Endothelial cell of umbilical vein (primary cell): ENCODE results near the gene ATXN3L. TPM values are rescaled to one million over a fixed set of nuclear protein-coding genes. Genes with fewer than 3 reads are reported as not detected.

Source experiments
- BruUV-seq: library from RNA; stranded (reverse); fragments of 400-500 nt; replicated peaks from 2 replicates; lab custom pipeline; 2021; lab: Mats Ljungman, UMichigan
- CTCF ChIA-PET: fragments of 300-600, 350-600 bp; sonication (Branson Sonifier 250); formaldehyde crosslinking; loops from one replicate; lab custom pipeline; 2021; ENCODE audit warnings: antibody characterized with exemption, inconsistent platforms; lab: Charles Lee
- POLR2A ChIA-PET: fragments of 300-600, 350-600 bp; sonication (Branson Sonifier 250); formaldehyde crosslinking; loops from one replicate; lab custom pipeline; 2021; ENCODE audit warnings: antibody characterized with exemption, inconsistent platforms; lab: Charles Lee
- DNase-seq: peaks from one replicate; pipeline ENCODE4 v3.0.0-alpha.2; 2011; ENCODE audit warnings: low read depth, low spot score
- FAIRE-seq: peaks from 2 replicates; lab custom pipeline; 2011; peaks lifted over from hg19 to GRCh38; lab: Jason Lieb, UNC
- H2AFZ ChIP-seq: 2 replicates; pipeline ENCODE4 v1.6.0; 2012; ENCODE audit warnings: low read depth, low read length, control low read depth, inconsistent platforms
- H3K27ac ChIP-seq: 2 replicates; pipeline ENCODE4 v1.5.1; 2011; ENCODE audit warnings: low read depth, mild to moderate bottlenecking, control low read depth, low read length, moderate library complexity; ENCODE audit not compliant: insufficient read depth
- H3K27me3 ChIP-seq, 2 experiments: 2 replicates each; pipeline versions ENCODE4 v1.6.0 to v1.6.1; 2011; ENCODE audit warnings: low read length in 2 of 2, mixed read lengths in 1 of 2; ENCODE audit not compliant: control insufficient read depth in 2 of 2, insufficient read depth in 2 of 2
- H3K36me3 ChIP-seq, 2 experiments: 2 replicates in 1 of 2; 3 replicates in 1 of 2; pipeline ENCODE4 v1.5.1; 2011; ENCODE audit warnings: low read length in 2 of 2, mild to moderate bottlenecking in 1 of 2, moderate library complexity in 1 of 2; ENCODE audit not compliant: control insufficient read depth in 2 of 2, insufficient read depth in 2 of 2; ENCODE audit errors: extremely low read depth in 1 of 2
- H3K4me1 ChIP-seq: 3 replicates; pipeline ENCODE4 v1.5.1; 2011; ENCODE audit warnings: mild to moderate bottlenecking, low read length; ENCODE audit not compliant: control insufficient read depth, insufficient read depth; ENCODE audit errors: extremely low read depth
- H3K4me2 ChIP-seq: 2 replicates; pipeline ENCODE4 v1.6.1; 2011; ENCODE audit warnings: low read length, control low read depth, mixed read lengths; ENCODE audit not compliant: insufficient read depth
- H3K4me3 ChIP-seq, 3 experiments: fragments of 200-600 bp in 1 of 3; sonication (generic), shearing (Covaris generic) in 1 of 3; replicated peaks in 1 of 3; 2 replicates each; pipeline ENCODE4 v1.5.1; 2011 to 2016; ENCODE audit warnings: control low read depth in 3 of 3, low read length in 3 of 3, mild to moderate bottlenecking in 2 of 3, inconsistent platforms in 1 of 3, low read depth in 1 of 3, moderate library complexity in 1 of 3; ENCODE audit not compliant: insufficient read depth in 1 of 3
- H3K79me2 ChIP-seq: 2 replicates; pipeline ENCODE4 v1.6.0; 2012; ENCODE audit warnings: low read length, inconsistent platforms; ENCODE audit not compliant: control insufficient read depth, insufficient read depth
- H3K9ac ChIP-seq: replicated peaks from 2 replicates; pipeline ENCODE3; 2011; ENCODE audit warnings: low read length, control low read depth; ENCODE audit not compliant: insufficient read depth; ENCODE audit errors: extremely low read depth
- H3K9me1 ChIP-seq: replicated peaks from 3 replicates; pipeline ENCODE4 v1.6.0; 2011; ENCODE audit warnings: mild to moderate bottlenecking, low read length; ENCODE audit not compliant: control insufficient read depth, insufficient read depth; ENCODE audit errors: extremely low read depth
- H3K9me3 ChIP-seq: replicated peaks from 2 replicates; pipeline ENCODE4 v1.5.1; 2012; ENCODE audit warnings: low read length, inconsistent platforms; ENCODE audit not compliant: control insufficient read depth, insufficient read depth
- H4K20me1 ChIP-seq: replicated peaks from 2 replicates; pipeline ENCODE3; 2011; ENCODE audit warnings: mild to moderate bottlenecking, low read length; ENCODE audit not compliant: control insufficient read depth, insufficient read depth; ENCODE audit errors: extremely low read depth
- EZH2 ChIP-seq: IDR thresholded peaks from 2 replicates; pipeline ENCODE4 v1.6.1; 2012; ENCODE audit warnings: borderline replicate concordance, low read depth, mild to moderate bottlenecking, moderate library complexity, low read length, inconsistent platforms; ENCODE audit not compliant: severe bottlenecking
- FOS ChIP-seq: IDR thresholded peaks from 2 replicates; pipeline ENCODE4 v1.6.1; 2011; ENCODE audit warnings: mild to moderate bottlenecking, low read length, moderate library complexity, borderline replicate concordance; ENCODE audit not compliant: insufficient read depth
- GATA2 ChIP-seq: IDR thresholded peaks from 2 replicates; pipeline ENCODE4 v1.7.0; 2011; ENCODE audit warnings: low read depth, mild to moderate bottlenecking, moderate library complexity, mixed read lengths, low read length; ENCODE audit not compliant: insufficient read length, insufficient read depth
- JUN ChIP-seq: IDR thresholded peaks from 2 replicates; pipeline ENCODE4 v1.6.1; 2011; ENCODE audit warnings: borderline replicate concordance, low read depth; ENCODE audit not compliant: insufficient read length, insufficient read depth
- MAX ChIP-seq: IDR thresholded peaks from 2 replicates; pipeline ENCODE4 v1.6.1; 2011; ENCODE audit not compliant: insufficient read depth, insufficient read length
- MYC ChIP-seq: IDR thresholded peaks from one replicate; pipeline ENCODE4 v1.6.1; 2011; ENCODE audit warnings: mild to moderate bottlenecking, low read depth, low read length
- POLR2A ChIP-seq: IDR thresholded peaks from 2 replicates; pipeline ENCODE4 v1.6.1; 2012; ENCODE audit warnings: low read depth, mild to moderate bottlenecking, control low read depth, low read length
- POLR2AphosphoS5 ChIP-seq: IDR thresholded peaks from 2 replicates; pipeline ENCODE4 v1.6.1; 2012; ENCODE audit warnings: low read depth, mild to moderate bottlenecking, control low read depth, low read length, moderate library complexity; ENCODE audit not compliant: insufficient read depth
- dilution Hi-C: fragments of 300-500 bp; cut with MboI; formaldehyde crosslinking; loops from one replicate; pipeline ENCODE4 v1.15.0; 2019; ENCODE audit warnings: low sequenced_read_pairs; ENCODE audit not compliant: extremely low pct_ligation_motif_present
- intact Hi-C: fragments of 100-400 bp; cut with micrococcal nuclease; formaldehyde crosslinking; loops from one replicate; pipeline ENCODE4 v1.10.0; 2022
- polyA plus RNA-seq, 4 experiments: library from polyadenylated mRNA; depleted of rRNA in 3 of 4; stranded (reverse) in 3 of 4; unstranded in 1 of 4; fragments of >200 nt; gene quantifications; 2 replicates each; pipeline versions ENCODE4 v1.2.1 to v1.2.3, GENCODE V29; 2011 to 2012; ENCODE audit warnings: missing spikeins in 1 of 4
- total RNA-seq: library from RNA; stranded (reverse); gene quantifications from 2 replicates; pipeline ENCODE4 v1.2.3, GENCODE V29; 2021
- TF ChIP-seq, protein P1 (sequence below), 2 donors: IDR thresholded peaks; 1 replicate in 1 of 2; 2 replicates in 1 of 2; pipeline ENCODE4 v1.5.1; 2011; ENCODE audit warnings: low read length in 2 of 2, mild to moderate bottlenecking in 2 of 2, moderate library complexity in 2 of 2, control low read depth in 1 of 2, inconsistent platforms in 1 of 2, low read depth in 1 of 2; ENCODE audit not compliant: insufficient read depth in 1 of 2; ENCODE audit errors: extremely low read depth in 1 of 2

ATXN3L gene
- total and polyA plus RNA-seq, 2 donors (not counting 3 experiments of a cell fraction or from before 2014, with no cell fraction given) = not detected

DNA sequence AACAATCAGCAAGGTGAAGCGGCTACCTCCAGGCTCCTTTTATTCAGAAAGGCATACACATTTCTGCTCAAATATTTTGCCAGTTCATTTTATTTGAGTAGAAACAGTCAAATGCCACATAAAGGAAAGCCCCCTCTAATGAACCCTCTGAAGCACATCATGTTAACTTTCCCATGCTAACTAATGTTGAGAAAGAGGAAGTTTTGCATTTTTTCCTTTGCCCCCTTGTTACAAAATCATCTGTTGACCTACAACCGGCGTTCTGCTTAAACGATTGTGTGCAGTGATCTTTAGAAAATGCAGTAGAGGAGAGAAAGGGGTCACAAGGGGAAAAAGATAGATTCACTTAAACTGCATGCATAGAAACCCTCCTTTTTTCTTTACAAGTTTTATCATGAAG lies 25.2 kb upstream of the ATXN3L start:
- H3K4me3 ChIP-seq = no peak overlapping the region
- H3K79me2 ChIP-seq = no peaks in the 10 kb centered on the region
- H4K20me1 ChIP-seq = no peaks in the 10 kb centered on the region
- DNase-seq (no peak), FAIRE-seq (no peak)
- ChIA-PET POLR2A (no interaction called here), CTCF (no interaction called here)
- no peaks in the 10 kb centered on the region for H3K27me3 ChIP-seq
- TF ChIP-seq FOS = no peak
- no peak for TF ChIP-seq POLR2AphosphoS5
- no peak for TF ChIP-seq EZH2
- no peak for TF ChIP-seq GATA2
- TF ChIP-seq MAX = no peak
- no peak for TF ChIP-seq MYC
- no peak for TF ChIP-seq JUN
- no peak for TF ChIP-seq POLR2A
- TF ChIP-seq, protein P1, sequence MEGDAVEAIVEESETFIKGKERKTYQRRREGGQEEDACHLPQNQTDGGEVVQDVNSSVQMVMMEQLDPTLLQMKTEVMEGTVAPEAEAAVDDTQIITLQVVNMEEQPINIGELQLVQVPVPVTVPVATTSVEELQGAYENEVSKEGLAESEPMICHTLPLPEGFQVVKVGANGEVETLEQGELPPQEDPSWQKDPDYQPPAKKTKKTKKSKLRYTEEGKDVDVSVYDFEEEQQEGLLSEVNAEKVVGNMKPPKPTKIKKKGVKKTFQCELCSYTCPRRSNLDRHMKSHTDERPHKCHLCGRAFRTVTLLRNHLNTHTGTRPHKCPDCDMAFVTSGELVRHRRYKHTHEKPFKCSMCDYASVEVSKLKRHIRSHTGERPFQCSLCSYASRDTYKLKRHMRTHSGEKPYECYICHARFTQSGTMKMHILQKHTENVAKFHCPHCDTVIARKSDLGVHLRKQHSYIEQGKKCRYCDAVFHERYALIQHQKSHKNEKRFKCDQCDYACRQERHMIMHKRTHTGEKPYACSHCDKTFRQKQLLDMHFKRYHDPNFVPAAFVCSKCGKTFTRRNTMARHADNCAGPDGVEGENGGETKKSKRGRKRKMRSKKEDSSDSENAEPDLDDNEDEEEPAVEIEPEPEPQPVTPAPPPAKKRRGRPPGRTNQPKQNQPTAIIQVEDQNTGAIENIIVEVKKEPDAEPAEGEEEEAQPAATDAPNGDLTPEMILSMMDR (IDR thresholded peaks at IDR 0.05; ENCODE audit: extremely low read depth in 1 of 2, insufficient read depth in 1 of 2, low read depth in 1 of 2, low read length in 2 of 2) = no peak
- H3K4me1 ChIP-seq = peaks cover 20% of the 10 kb centered on the region
- no peaks in the 10 kb centered on the region for H3K9me1 ChIP-seq
- H3K27ac ChIP-seq = no peak overlapping the region
- H2AFZ ChIP-seq = no peak overlapping the region
- intact Hi-C loops = no loop called here
- no peaks in the 10 kb centered on the region for H3K36me3 ChIP-seq
- dilution Hi-C loops = no loop called here
- no peak overlapping the region for H3K4me2 ChIP-seq
- no peaks in the 10 kb centered on the region for H3K9me3 ChIP-seq
- BruUV-seq = no TSS peak
- no peak overlapping the region for H3K9ac ChIP-seq
